ENCODE results near the gene ATP10B.

The ATP10B gene

GRCh38 chr5:160651692-160652645 lies 200.0 kb downstream of the ATP10B start:
- no peak for DNase-seq

GRCh38 chr5:160649304-160649703 lies 202.7 kb downstream of the ATP10B start:
- DNase-seq: no peak
- intact Hi-C loops (cut with DNase I): no loop called here

More at GRCh38 chr5:160651692-160652645, 200.0 kb downstream of the ATP10B start:
- intact Hi-C loops (cut with DNase I): no loop called here

GRCh38 chr5:160646033-160646432 lies 206.0 kb downstream of the ATP10B start:
- no peak for DNase-seq
- intact Hi-C loops (cut with DNase I): no loop called here

- DNase-seq: no peak
- intact Hi-C loops (cut with DNase I): no loop called here
Measured at GRCh38 chr5:160643616-160644240, 208.3 kb downstream of the ATP10B start.

- intact Hi-C loops (cut with DNase I): no loop called here
- no peak for DNase-seq
Measured at GRCh38 chr5:160641405-160641804, 210.6 kb downstream of the ATP10B start.

GRCh38 chr5:160640406-160640805 lies 211.6 kb downstream of the ATP10B start:
- DNase-seq: no peak
- intact Hi-C loops (cut with DNase I): no loop called here

GRCh38 chr5:160638161-160638742 lies 213.8 kb downstream of the ATP10B start:
- no peak for DNase-seq
- intact Hi-C loops (cut with DNase I): no loop called here

- DNase-seq: no peak
- intact Hi-C loops (cut with DNase I): no loop called here
Measured at GRCh38 chr5:160637357-160638090, 214.5 kb downstream of the ATP10B start.

GRCh38 chr5:160635663-160636062 lies 216.3 kb downstream of the ATP10B start:
- no peak for DNase-seq
- intact Hi-C loops (cut with DNase I): no loop called here

GRCh38 chr5:160635046-160635445 lies 217.0 kb downstream of the ATP10B start:
- DNase-seq: no peak
- intact Hi-C loops (cut with DNase I): no loop called here

- DNase-seq: no peak
- intact Hi-C loops (cut with DNase I): no loop called here
Measured at GRCh38 chr5:160629003-160629402, 223.0 kb downstream of the ATP10B start.

GRCh38 chr5:160628619-160628968 lies 223.4 kb downstream of the ATP10B start:
- DNase-seq: no peak
- intact Hi-C loops (cut with DNase I): no loop called here

GRCh38 chr5:160627921-160628618 lies 223.9 kb downstream of the ATP10B start:
- intact Hi-C loops (cut with DNase I): no loop called here
- peak in 3 of 10 donors; percentile 19 to 40 (median 38) for DNase-seq

GRCh38 chr5:160626322-160626721 lies 225.7 kb downstream of the ATP10B start:
- intact Hi-C loops (cut with DNase I): no loop called here
- no peak for DNase-seq

- intact Hi-C loops (cut with DNase I): no loop called here
- DNase-seq: no peak
Measured at GRCh38 chr5:160621526-160621925, 230.5 kb downstream of the ATP10B start.

- intact Hi-C loops (cut with DNase I): no loop called here
- peak in 1 of 10 donors; percentile 78 for DNase-seq
Measured at GRCh38 chr5:160620401-160620800, 231.6 kb downstream of the ATP10B start.

- DNase-seq: peak in 1 of 10 donors; percentile 14
- intact Hi-C loops (cut with DNase I): no loop called here
Measured at GRCh38 chr5:160619381-160619780, 232.6 kb downstream of the ATP10B start.

- intact Hi-C loops (cut with DNase I): no loop called here
Measured at GRCh38 chr5:160618286-160618685, 233.7 kb downstream of the ATP10B start.

GRCh38 chr5:160616712-160617497 lies 235.1 kb downstream of the ATP10B start:
- intact Hi-C loops (cut with DNase I): no loop called here
- no peak for DNase-seq

More at GRCh38 chr5:160618286-160618685, 233.7 kb downstream of the ATP10B start:
- DNase-seq: no peak

Data from posterior cingulate gyrus (tissue), 11 donors.